Mucosa of gallbladder (tissue), 1 donor: Measurements from ENCODE around the gene IGF1. TPM values are rescaled to one million over a fixed set of nuclear protein-coding genes. Genes with fewer than 3 reads are reported as not detected.

Experiments used
- DNase-seq: peaks from one replicate; pipeline ENCODE4 v3.0.0-alpha.2; 2020; ENCODE audit warnings: low spot score
- total RNA-seq: library from RNA; stranded (reverse); gene quantifications from one replicate; pipeline ENCODE4 v1.2.1, GENCODE V29; 2021
- donor health status: DM: no; HTN: no; CAD: no.

IGF1 gene
- total RNA-seq, 1 donor from 2014 or later, result 12.0 TPM

DNA sequence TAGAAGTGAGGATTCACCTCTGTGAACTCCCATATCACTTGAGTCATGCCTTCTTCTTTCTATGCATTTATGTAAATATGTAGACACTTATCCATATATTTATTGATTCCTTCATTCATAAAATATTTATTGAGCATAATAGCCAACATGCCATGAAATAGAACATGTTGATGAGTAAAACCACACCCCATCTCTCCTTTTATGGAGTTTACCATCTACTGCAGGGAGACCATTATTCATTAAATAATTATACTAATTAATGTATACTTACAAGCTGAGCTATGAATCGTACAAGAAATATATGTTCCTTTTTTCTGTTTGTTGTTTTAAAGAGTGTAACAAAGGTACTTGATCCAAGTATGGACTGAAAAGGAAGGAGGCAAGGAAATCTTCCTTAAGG lies 17.4 kb upstream of the IGF1 start:
- DNase-seq, result no peak

DNA sequence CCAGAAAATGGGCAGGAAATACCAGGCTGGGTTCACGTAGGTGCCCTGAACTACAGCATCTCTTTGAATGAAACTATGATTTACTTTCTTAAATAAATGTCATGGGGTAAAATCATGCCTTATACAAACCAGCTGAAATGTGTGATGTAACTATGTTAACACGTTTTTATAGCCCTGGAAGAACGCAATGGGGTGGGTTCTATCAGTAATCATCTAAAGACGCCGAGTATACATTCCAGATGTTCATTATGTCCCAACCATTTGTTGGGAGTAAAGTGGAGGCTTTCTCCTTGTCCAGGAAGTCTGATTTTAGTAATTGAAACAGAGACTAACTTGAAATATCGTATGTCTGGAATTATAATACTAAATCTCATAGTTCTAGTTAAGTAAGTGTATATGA lies 16.2 kb upstream of the IGF1 start:
- no peak for DNase-seq

DNA sequence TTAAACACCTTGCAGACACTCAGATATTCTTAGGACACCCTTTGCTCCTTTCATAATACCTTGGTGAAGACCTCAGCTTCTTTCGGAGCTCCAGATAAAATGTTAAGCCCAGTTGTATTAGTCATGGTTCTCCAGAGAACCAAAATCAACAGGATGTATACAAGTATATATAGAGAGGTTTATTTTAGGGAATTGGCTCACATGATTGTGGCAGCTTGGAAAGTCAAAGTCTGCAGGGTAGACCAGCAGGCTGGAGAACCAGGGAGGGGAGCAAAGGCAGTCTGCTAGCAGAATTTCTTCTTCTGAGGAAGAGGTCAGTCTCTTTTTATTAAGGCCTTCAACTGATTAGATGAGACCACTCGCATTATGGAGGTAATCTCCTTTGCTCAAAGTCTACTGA lies 6.9 kb upstream of the IGF1 start:
- no peak for DNase-seq

DNA sequence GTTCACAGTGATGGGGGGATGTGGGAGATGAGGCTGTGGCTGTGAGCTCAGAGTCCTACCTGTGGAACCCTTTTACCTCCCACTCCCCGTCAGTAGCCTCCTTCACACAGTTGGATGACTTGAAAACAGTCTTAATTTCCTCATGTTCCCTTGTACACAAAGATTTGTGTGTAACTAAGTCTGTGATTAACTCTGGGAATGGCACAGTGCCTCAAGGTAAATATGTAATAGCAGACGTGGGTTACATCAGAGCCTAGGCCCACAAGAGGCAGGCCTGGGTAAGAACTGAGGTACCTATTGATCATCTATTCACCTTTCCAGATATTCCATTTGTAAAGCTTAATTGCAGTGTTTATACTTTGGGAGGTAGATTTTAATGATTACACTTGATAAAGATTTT lies 5.8 kb upstream of the IGF1 start:
- no peak for DNase-seq

DNA sequence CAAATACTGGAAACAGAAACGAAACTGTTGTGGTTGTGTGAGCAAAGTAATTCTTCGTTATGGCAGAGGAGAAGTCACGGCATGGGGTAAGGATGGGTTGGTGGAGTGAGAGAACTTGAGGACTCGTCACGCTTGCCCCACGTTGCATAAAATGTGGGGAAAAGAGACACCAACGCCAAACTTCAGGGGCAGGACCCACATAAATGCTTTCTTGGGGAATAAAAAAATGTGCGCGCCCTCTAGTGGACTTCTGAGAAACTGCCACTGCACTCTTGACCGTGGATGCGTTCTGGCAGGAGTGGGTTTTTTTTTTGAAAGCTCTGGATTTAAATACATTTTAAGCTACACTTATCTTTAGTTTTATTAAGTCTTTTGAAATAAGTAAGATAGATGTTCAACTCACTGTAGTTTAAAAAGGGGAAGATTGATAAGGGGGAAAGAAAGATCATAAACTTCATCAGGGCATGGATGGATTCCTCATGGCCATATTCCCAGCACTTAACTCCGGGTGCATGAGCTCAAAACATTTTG lies 4.1 kb upstream of the IGF1 start:
- peak; percentile 55 for DNase-seq

DNA sequence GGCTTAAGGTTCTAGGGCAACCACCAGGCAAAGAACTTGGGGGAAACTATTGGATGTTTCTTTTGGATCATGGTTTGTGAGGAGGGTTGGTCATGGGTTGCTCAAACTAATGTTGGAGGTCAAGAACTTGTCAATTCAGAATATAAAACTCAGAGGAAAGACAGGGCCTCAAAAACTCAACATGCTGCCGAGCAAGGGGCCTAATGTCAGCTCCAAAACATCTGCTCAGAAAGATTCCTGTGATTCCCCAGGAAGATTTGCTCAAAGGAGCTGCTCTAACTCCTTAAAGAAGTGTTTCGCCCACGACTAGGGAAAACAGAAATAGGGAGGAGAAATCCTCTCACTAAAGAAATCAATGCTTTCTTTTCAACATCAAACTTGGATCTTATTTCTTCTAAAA lies 3.7 kb upstream of the IGF1 start:
- DNase-seq, result no peak

DNA sequence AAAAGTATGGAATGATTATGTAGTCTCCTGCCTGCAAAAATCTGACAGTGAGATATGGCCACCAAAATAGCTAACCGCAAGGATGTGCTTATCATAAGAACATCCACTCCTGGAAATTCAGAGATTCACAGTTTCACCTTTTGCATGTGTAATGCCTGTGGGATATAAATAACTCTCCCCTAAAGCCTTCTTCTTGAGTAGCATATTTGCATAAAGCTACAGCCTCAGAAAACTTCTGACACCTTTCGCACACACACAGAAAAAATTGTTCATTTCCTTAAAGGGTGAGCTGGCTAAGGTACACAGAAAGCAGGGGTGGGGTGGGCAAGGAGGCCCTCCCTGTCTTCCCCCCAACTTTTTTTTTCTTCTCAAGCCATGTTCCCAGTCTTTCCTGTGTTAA lies 3.1 kb upstream of the IGF1 start:
- no peak for DNase-seq

DNA sequence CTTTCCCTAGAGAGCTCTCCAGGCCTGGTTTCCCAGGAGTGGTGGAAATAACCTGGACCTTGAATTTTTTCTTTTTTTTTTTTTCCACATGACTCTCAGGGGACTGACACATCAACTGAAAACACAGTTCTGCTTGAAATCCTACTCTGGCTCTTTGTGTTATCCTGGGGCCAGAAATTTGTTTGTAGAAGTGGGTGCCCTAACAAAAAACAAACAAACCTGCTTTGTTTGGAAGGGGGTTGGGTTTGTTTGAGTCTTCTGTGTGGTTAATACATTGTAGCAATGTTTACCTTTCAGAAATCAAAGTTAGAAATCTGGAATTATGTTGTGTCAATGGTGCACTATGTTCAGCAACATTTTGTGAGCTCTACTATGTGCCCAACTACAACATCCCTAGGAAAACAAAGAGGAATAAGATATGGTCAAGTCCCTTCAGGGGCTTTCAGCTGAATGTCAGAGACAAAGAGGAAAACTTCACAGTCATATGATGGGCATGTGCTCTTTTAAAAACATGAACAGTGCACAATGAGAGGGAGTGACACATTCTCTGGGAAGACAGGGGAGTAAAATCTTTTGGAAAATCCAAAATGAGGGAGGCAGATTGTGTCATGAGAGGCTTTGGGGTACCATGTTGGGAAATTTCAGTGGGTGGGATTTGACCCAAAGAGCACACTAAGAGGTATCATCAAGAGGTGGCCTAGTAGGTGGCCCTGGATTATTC lies 1.5 kb upstream of the IGF1 start:
- DNase-seq, result no peak

DNA sequence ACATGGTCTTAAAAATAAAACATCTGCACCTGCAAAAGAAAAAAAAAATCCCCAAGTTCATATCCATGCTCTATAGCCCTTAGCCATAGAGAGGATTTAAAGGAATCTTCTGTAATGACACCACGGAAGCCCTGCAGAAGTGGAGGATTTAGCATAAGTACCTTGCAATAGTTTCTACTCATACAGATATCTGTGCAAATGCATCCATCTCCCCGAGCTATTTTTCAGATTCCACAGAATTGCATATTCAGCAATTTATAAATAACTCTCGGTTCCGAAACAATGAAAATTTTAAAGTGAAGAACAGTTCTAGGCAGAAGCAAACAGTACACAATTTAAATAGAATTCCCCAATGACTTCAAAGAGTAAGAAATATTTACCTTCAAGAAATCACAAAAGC lies 424 bp downstream of the IGF1 start:
- no peak for DNase-seq

DNA sequence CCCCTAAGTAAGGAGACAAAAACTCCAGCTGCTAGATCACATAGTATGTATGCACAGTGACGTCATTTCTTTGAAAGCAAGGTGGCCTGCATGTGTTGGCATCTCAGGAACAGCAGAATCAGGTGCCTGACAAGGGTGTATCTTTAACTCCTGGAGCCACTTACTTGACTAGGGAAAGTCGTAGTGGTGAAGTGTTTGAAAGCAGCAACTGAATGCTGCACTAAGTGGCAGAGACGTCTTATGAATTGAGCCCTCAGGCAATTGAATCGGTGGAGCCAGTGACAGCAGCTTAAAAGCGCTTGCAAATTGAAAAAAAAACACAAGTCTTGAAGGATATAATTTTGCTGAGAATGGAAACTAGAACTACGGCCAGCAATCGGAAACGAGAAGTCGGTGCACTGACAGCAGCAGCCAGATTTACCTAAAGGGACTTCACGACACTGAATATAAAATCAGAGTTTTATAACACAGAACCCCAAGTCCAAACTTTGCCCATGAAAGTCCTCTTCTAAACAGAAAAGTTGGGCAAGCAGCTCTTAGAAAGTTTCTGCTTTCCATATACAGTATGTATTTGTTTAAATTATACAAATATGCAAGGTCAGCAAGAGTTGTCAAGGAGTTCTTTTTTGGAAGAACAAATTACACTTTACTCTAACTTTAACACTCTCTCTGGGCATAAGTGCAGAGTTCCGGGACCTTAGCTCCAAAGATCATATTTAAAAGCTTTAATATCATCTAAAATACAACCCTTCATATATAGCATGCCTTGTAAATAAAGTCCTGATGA lies 1.1 kb downstream of the IGF1 start:
- DNase-seq, result no peak

DNA sequence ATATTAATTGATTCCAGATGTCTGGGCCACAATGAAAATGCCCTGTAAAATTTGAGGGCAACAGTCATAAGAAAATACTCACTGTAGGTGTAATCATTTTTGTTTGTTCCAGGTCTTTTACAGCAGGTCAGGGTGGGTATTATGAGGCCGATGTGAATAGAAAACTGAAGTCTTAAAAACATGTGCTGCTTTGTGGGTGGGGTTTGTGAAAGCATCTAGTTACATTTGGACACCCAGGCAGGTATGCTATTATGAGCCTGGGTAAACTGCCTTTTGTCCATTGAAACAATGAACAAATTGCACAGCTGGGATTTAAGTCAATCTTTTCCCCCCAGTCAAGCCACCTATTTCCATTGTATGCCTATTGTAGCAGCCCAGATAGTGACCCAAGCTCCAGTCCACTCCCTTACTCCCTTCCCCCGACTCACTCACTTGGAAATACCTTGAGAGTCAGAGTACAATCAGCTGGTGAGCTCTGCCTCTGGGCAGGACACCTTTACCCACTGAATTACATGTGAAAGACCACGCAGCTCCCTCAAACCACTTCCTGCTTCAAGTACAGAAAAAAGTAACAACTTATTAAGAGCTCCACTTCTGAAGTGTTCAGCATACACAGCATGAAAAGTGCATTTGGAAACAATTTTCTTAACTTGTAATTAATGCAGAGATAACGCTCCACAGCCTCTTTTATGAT lies 1.8 kb downstream of the IGF1 start:
- DNase-seq, result no peak

DNA sequence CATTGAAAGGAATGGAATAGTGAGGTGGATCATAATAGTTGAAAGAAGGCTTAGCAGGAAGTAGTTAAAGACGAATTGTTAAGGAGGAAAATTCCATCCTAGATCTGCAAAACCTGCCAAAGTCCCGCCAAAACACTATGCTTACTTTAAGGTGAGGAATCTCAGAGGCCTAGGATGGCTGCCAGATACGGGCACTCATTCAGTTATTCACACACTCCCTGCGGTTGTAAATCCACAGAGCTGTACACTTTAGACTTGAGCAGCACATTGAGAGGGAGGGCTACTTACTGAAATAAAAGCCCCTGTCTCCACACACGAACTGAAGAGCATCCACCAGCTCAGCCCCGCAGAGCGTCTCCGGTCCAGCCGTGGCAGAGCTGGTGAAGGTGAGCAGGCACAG lies 5.0 kb downstream of the IGF1 start:
- no peak for DNase-seq

DNA sequence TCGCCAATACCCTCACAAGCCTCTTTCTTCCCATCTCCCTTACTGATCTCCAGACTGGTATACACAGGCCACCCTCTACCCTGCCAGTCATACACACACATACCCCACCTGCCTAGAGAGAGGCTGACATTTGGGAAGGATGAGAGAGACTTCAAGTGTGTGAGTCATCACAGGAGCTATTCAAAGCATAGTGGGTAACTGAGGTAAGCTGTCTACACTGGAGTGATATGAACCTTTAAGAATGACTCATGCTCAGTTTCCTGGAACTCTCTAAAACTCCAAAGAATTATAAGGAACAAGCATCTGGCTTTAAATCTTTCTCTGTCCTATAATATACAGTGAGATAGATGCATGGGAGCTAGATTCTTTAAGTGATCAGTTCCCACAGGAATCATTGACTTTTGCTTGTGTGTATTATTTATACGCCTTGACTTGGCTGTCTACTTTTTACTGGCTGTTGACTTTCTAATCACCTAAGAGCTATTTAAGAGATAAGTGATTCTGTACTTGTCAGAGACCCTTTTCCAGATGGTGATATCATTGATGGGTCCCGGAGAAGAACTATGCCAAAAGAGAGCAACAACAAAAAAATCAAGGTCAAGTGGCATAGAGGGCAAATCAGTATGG lies 5.8 kb downstream of the IGF1 start:
- no peak for DNase-seq

DNA sequence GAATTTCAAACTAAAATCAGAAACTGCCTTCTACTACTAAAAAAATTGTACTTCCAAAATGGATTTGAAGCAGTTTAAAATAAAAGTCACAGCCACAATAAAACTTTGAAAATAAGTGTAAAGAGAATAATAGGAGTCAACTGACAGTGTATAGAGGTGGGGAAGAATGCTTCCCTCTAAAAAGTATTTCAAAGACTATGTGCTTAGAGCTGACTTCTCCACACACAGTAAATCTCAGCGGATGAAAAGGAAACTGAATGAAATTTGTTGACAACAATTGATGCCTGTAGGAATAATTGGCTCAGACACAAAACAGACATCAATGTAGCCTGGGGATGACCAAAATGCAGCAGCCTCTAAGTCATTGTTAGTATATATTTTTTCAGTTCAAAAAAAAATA lies 7.9 kb downstream of the IGF1 start:
- no peak for DNase-seq

DNA sequence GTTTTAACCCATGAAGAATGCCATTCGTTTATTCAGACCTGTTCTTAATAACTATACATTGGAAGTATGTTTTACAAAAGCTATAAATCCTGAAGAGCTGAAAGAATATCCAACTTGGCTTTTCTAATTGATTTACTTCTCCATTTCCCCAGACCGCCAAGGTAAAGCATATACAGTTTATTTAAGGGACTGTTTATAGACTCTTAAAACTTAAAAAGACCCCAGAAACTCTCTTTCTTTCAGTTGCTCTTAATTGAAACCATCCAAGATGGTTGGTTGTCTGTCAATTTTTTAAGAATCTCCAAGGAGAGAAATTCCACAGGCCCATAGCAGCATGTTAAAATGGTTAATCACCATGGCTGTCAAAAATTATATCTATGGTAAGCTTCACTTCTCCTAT lies 8.8 kb downstream of the IGF1 start:
- DNase-seq, result no peak

DNA sequence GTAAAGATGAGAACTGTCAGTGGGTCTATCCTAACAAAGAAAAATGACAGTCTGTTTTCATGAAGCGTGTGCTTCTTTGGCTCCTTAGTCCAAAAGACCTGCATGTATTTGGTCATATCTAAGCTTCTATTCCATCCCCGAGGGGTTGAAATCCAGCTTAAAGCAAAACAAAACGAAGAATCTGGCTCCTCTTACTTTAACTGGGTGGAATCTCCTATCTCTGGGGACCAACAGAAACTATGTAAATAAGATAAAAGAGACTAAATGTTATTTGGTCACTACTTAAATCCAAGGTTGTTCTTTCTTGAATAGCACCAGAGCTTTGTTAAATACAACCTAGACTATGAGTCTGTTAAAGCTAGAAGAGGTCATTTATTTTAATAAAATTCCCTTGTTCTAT lies 9.4 kb downstream of the IGF1 start:
- DNase-seq, result no peak

DNA sequence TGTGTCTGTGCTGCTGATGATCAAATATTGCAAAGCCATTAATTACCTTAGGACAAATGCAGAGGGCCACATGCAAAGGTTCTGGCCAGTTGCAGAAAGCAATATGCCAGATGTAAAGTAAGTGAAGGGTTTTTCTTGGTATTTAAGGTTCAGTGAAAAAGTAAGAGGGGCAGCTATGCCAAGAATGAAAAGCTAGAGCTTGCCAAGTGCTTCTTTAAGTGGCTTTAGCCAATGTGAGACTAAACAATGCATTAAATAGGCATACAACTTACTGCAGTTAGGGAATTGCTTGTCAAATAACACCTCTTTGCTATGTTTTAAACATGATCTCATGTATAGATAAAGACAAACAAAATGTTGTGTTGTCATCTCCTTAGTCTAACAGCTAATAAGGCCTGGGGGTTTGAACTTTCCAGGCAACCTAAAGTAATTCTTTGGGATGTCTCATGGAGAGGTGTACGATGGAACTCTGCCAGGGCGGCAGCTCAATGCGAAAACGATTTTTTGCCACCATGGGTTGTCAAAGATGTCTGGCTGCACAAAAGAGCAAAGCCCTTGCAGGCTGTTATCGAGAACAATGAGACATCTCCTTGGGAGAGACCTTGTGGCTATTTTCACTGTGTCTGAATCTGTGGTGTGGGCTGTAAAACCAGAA lies 12.0 kb downstream of the IGF1 start:
- no peak for DNase-seq

DNA sequence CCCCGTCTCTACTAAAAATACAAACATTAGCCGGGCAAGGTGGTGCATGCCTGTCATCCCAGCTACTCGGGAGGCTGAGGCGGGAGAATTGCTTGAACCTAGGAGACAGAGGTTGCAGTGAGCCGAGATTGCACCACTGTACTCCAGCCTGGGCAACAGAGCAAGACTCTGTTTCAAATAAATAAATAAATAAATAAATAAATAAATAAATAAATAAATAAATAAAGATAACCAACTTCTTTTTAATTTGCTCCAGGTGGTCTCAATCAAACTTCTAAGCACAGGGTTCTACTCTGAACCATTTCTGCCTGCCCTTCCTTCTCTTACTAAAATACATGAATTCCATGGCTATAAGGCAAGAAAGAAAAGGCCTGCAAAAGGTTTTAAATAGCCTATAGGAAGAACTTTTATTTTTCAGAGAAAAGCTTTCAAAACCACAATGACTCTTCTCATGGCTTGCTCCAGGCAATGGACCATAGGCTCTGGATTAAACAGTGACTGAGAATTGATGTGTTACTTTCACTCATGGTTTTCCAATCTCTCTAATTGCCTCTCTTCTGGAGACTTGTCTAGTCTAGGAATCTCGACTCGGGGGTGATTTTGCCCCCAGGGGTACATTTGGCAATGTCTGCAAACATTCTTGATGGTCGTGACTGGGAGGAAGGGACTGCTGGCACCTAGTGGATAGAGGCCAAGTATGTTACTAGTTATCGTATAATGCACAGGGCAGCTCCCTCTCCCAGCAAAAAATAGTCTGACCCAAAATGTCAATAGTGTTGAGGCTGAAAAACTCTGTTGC lies 14.4 kb downstream of the IGF1 start:
- no peak for DNase-seq

DNA sequence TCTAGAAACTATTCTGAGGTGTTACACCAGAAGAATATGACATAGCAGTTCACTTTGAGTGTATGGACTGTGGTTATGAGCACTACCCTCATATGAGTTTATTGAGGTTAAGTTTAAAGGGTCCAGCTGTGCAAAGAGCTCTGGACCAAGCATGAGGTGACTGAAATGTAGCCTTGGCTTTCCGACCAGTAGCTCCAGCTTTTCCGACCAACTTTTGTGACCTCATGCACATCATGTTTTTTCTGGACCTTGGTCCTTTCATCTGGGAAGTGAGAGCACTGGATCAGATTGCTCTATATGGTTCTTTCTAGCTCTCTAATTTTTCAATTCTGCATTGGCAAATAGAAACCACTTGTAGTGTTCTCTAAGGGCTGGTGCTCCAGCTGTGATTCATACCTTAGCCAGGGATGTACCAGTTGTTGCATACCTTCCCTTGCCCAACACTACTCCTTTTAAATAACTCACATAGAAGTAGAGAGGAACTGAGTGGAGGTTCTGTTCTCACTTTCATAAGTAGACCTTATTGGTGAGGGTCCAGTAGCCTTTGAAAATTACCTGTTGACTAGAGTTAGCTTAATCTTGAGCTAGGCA lies 16.6 kb downstream of the IGF1 start:
- DNase-seq, result no peak

DNA sequence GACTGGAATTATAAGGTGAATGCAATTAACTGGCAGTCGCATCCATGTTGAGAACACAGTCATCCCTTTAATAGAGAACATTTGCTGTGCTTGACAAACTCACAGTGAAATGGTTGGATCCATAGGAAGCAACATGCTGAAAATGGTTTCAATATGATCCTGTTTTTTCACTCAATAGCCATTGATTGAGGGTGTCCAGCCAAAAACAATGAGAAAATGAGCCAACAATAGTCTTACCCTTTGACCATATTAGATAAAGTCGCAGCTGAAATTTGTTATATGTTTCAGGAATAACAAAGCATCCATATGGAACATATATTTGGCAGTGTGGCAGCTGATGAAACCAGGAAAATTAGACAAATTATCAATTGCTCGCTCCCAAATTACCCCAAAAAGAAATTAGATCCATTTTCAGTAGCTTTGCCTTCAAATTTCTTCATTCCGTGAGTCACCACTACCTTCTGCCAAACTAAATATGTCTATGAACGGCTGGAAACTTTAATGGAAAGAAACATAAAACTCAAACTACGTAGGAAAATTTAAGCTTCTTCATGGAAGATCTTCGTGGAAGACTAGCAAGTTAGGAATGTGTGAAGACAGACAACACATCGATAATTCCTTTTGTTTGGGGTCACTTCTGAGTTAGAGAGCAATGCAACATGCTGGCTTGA lies 17.4 kb downstream of the IGF1 start:
- no peak for DNase-seq
